Activated naive CD4-positive, alpha-beta T cell treated with anti-CD3 and anti-CD28 coated beads for 36 hours (primary cell): Measurements from ENCODE around the gene OR10G2. TPM values are rescaled to one million over a fixed set of nuclear protein-coding genes. Genes with fewer than 3 reads are reported as not detected.

ENCODE experiments used
- CTCF ChIA-PET: fragments of 350-600 bp; sonication (Branson Sonifier 250); formaldehyde crosslinking; loops from one replicate; lab custom pipeline; 2021; ENCODE audit warnings: antibody characterized with exemption; lab: Charles Lee
- DNase-seq: peaks from one replicate; pipeline ENCODE4 v3.0.0-alpha.2; 2020
- H3K27ac Mint-ChIP-seq: one replicate; pipeline ENCODE4 v1.8.0; 2021; ENCODE audit warnings: mild to moderate bottlenecking, mixed read lengths
- H3K27me3 Mint-ChIP-seq: one replicate; pipeline ENCODE4 v1.8.0; 2021; ENCODE audit warnings: low read depth, mixed read lengths
- H3K36me3 Mint-ChIP-seq: one replicate; pipeline ENCODE4 v1.8.0; 2021; ENCODE audit warnings: low read depth, mixed read lengths
- H3K4me1 Mint-ChIP-seq: one replicate; pipeline ENCODE4 v1.8.0; 2021; ENCODE audit warnings: low read depth, mixed read lengths
- H3K4me3 Mint-ChIP-seq: one replicate; pipeline ENCODE4 v1.8.0; 2021; ENCODE audit warnings: mild to moderate bottlenecking, moderate library complexity, mixed read lengths
- H3K9me3 Mint-ChIP-seq: one replicate; pipeline ENCODE4 v1.8.0; 2021; ENCODE audit warnings: mixed read lengths
- intact Hi-C: fragments of 100-400 bp; cut with micrococcal nuclease; formaldehyde crosslinking; loops from one replicate; pipeline ENCODE4 v1.15.1; 2023
- total RNA-seq, 2 experiments: library from RNA; stranded (reverse); gene quantifications; one replicate each; pipeline ENCODE4 v1.2.3, GENCODE V29; 2021

OR10G2 gene
- not detected for total RNA-seq

- Mint-ChIP-seq H3K9me3 (no peaks in the 10 kb centered on the region), H3K4me1 (no peaks in the 10 kb centered on the region), H3K4me3 (no peak within 1 kb of the TSS), H3K36me3 (no peaks in the 10 kb centered on the region), H3K27me3 (peaks cover 5% of the 10 kb centered on the region), H3K27ac (no peak within 1 kb of the TSS)
- no peak for DNase-seq
- CTCF ChIA-PET = interaction anchor here (0.6 kb wide), 1 partner anchor 1142 kb away, joined by 3 read pairs; no protein-coding TSS in a partner anchor
- intact Hi-C loops = no loop called here
These were observed at the start of gene OR10G2 for GRCh38 chr14:21634840-21635239. OR10G2 (minus strand) TSS chr14:21634940; CDS start chr14:21634842, 98 bp downstream.

GRCh38 chr14:21680072-21680471 lies 45.3 kb upstream of the OR10G2 start:
- peaks cover 7% of the 10 kb centered on the region for H3K9me3 Mint-ChIP-seq
- H3K27ac Mint-ChIP-seq = no peak overlapping the region
- H3K27me3 Mint-ChIP-seq = peaks cover 6% of the 10 kb centered on the region
- CTCF ChIA-PET = no interaction called here
- no peak for DNase-seq
- no peaks in the 10 kb centered on the region for H3K36me3 Mint-ChIP-seq
- H3K4me3 Mint-ChIP-seq = no peak overlapping the region
- no peaks in the 10 kb centered on the region for H3K4me1 Mint-ChIP-seq
- intact Hi-C loops = no loop called here

GRCh38 chr14:21675566-21675965 lies 40.8 kb upstream of the OR10G2 start:
- intact Hi-C loops = no loop called here
- CTCF ChIA-PET = interaction anchor here (0.8 kb wide), 1 partner anchor 10 kb away, joined by 4 read pairs; no protein-coding TSS in a partner anchor
- Mint-ChIP-seq H3K27ac (no peak overlapping the region), H3K4me3 (no peak overlapping the region), H3K27me3 (peaks cover 6% of the 10 kb centered on the region), H3K9me3 (peaks cover 7% of the 10 kb centered on the region), H3K36me3 (no peaks in the 10 kb centered on the region), H3K4me1 (no peaks in the 10 kb centered on the region)
- no peak for DNase-seq

- intact Hi-C loops = no loop called here
These were observed 39.0 kb upstream of the OR10G2 start, which contains the start of gene OR4E1 for GRCh38 chr14:21673718-21674117. OR4E1 (minus strand) TSS chr14:21673818; CDS start chr14:21670935, 2,883 bp downstream.

GRCh38 chr14:21672116-21672515 lies 37.4 kb upstream of the OR10G2 start:
- peaks cover 9% of the 10 kb centered on the region for H3K27me3 Mint-ChIP-seq
- H3K4me1 Mint-ChIP-seq = no peaks in the 10 kb centered on the region
- no peak overlapping the region for H3K27ac Mint-ChIP-seq
- DNase-seq = no peak
- CTCF ChIA-PET = interaction anchor here (0.5 kb wide), 1 partner anchor 397 kb away, joined by 4 read pairs; no protein-coding TSS in a partner anchor
- H3K4me3 Mint-ChIP-seq = no peak overlapping the region
- peaks cover 7% of the 10 kb centered on the region for H3K9me3 Mint-ChIP-seq
- no peaks in the 10 kb centered on the region for H3K36me3 Mint-ChIP-seq
- intact Hi-C loops = no loop called here

More at GRCh38 chr14:21673718-21674117, 39.0 kb upstream of the OR10G2 start, which contains the start of gene OR4E1:
- H3K4me3 Mint-ChIP-seq = no peak within 1 kb of the TSS
- H3K4me1 Mint-ChIP-seq = no peaks in the 10 kb centered on the region
- no peak for DNase-seq
- CTCF ChIA-PET = interaction anchor here (0.7 kb wide), 1 partner anchor 157 kb away, joined by 3 read pairs; no protein-coding TSS in a partner anchor
- H3K9me3 Mint-ChIP-seq = peaks cover 7% of the 10 kb centered on the region
- H3K36me3 Mint-ChIP-seq = no peaks in the 10 kb centered on the region
- H3K27me3 Mint-ChIP-seq = peaks cover 11% of the 10 kb centered on the region
- H3K27ac Mint-ChIP-seq = no peak within 1 kb of the TSS

- no peak for DNase-seq
- Mint-ChIP-seq H3K36me3 (no peaks in the 10 kb centered on the region), H3K27ac (no peak overlapping the region), H3K4me1 (no peaks in the 10 kb centered on the region), H3K27me3 (peaks cover 9% of the 10 kb centered on the region), H3K9me3 (peaks cover 7% of the 10 kb centered on the region), H3K4me3 (no peak overlapping the region)
- CTCF ChIA-PET = no interaction called here
- intact Hi-C loops = no loop called here
These were observed 36.6 kb upstream of the OR10G2 start for GRCh38 chr14:21671371-21671770.

GRCh38 chr14:21669284-21669683 lies 34.5 kb upstream of the OR10G2 start:
- no peak overlapping the region for H3K27ac Mint-ChIP-seq
- no peak overlapping the region for H3K4me3 Mint-ChIP-seq
- no peaks in the 10 kb centered on the region for H3K4me1 Mint-ChIP-seq
- no peak for DNase-seq
- intact Hi-C loops = no loop called here
- H3K9me3 Mint-ChIP-seq = no peaks in the 10 kb centered on the region
- peaks cover 16% of the 10 kb centered on the region for H3K27me3 Mint-ChIP-seq
- CTCF ChIA-PET = no interaction called here
- H3K36me3 Mint-ChIP-seq = no peaks in the 10 kb centered on the region

- H3K27me3 Mint-ChIP-seq = peaks cover 17% of the 10 kb centered on the region
- intact Hi-C loops = no loop called here
- H3K9me3 Mint-ChIP-seq = no peaks in the 10 kb centered on the region
- H3K36me3 Mint-ChIP-seq = no peaks in the 10 kb centered on the region
- no peaks in the 10 kb centered on the region for H3K4me1 Mint-ChIP-seq
- H3K27ac Mint-ChIP-seq = no peak overlapping the region
- DNase-seq = no peak
- no peak overlapping the region for H3K4me3 Mint-ChIP-seq
- CTCF ChIA-PET = no interaction called here
These were observed 33.6 kb upstream of the OR10G2 start for GRCh38 chr14:21668377-21668776.

- no peak for DNase-seq
- H3K36me3 Mint-ChIP-seq = no peaks in the 10 kb centered on the region
- no peaks in the 10 kb centered on the region for H3K4me1 Mint-ChIP-seq
- no peak overlapping the region for H3K27ac Mint-ChIP-seq
- CTCF ChIA-PET = interaction anchor here (1.6 kb wide), 1 partner anchor 8 kb away, joined by 3 read pairs; no protein-coding TSS in a partner anchor
- H3K27me3 Mint-ChIP-seq = peaks cover 7% of the 10 kb centered on the region
- intact Hi-C loops = no loop called here
- H3K9me3 Mint-ChIP-seq = no peaks in the 10 kb centered on the region
- no peak overlapping the region for H3K4me3 Mint-ChIP-seq
These were observed 22.2 kb upstream of the OR10G2 start for GRCh38 chr14:21656980-21657379.

GRCh38 chr14:21654215-21654614 lies 19.5 kb upstream of the OR10G2 start:
- CTCF ChIA-PET = no interaction called here
- no peak overlapping the region for H3K4me3 Mint-ChIP-seq
- H3K36me3 Mint-ChIP-seq = no peaks in the 10 kb centered on the region
- peaks cover 9% of the 10 kb centered on the region for H3K27me3 Mint-ChIP-seq
- H3K9me3 Mint-ChIP-seq = no peaks in the 10 kb centered on the region
- intact Hi-C loops = no loop called here
- DNase-seq = no peak
- no peak overlapping the region for H3K27ac Mint-ChIP-seq
- H3K4me1 Mint-ChIP-seq = no peaks in the 10 kb centered on the region

GRCh38 chr14:21653331-21653885 lies 18.7 kb upstream of the OR10G2 start, which contains the start of gene OR4E2:
OR4E2 (plus strand) TSS chr14:21653835; CDS start chr14:21665083, 11,248 bp downstream.
- Mint-ChIP-seq H3K27me3 (peaks cover 9% of the 10 kb centered on the region), H3K36me3 (no peaks in the 10 kb centered on the region), H3K4me3 (no peak within 1 kb of the TSS), H3K9me3 (no peaks in the 10 kb centered on the region), H3K27ac (no peak within 1 kb of the TSS), H3K4me1 (no peaks in the 10 kb centered on the region)
- no peak for DNase-seq
- CTCF ChIA-PET = interaction anchor here (0.9 to 1.2 kb wide), 2 partner anchors 12 to 58 kb away, joined by 3 read pairs; no protein-coding TSS in a partner anchor
- intact Hi-C loops = no loop called here

- intact Hi-C loops = no loop called here
- no peaks in the 10 kb centered on the region for H3K4me1 Mint-ChIP-seq
- no peaks in the 10 kb centered on the region for H3K36me3 Mint-ChIP-seq
- peaks cover 14% of the 10 kb centered on the region for H3K27me3 Mint-ChIP-seq
- no peak overlapping the region for H3K27ac Mint-ChIP-seq
- no peaks in the 10 kb centered on the region for H3K9me3 Mint-ChIP-seq
- DNase-seq = no peak
- no peak overlapping the region for H3K4me3 Mint-ChIP-seq
- CTCF ChIA-PET = interaction anchor here (1.2 to 1.8 kb wide), 2 partner anchors 12 to 13 kb away, joined by 3 to 4 read pairs; no protein-coding TSS in a partner anchor
These were observed 17.6 kb upstream of the OR10G2 start for GRCh38 chr14:21652209-21652808.
